Tongue (tissue), 2 donors: Measurements from ENCODE around the gene CREB5. TPM values are rescaled to one million over a fixed set of nuclear protein-coding genes. Genes with fewer than 3 reads are reported as not detected.
A peak's percentile ranks its signal among the peaks of the same experiment; 100 is the strongest.

Experiments used
- DNase-seq: peaks from one replicate; pipeline ENCODE4 v3.0.0-alpha.2; 2015
- total RNA-seq: library from RNA; depleted of rRNA; stranded (reverse); fragments of >200 nt; gene quantifications from one replicate; pipeline ENCODE4 v1.2.3, GENCODE V29; 2014

The CREB5 gene
- total RNA-seq, 1 donor from 2014 or later, result 30.5 TPM

GRCh38 chr7:28714459-28715120, 302.3 kb downstream of the CREB5 start:
- DNase-seq, result no peak

- DNase-seq, result no peak
Observed at GRCh38 chr7:28717445-28718054, 305.2 kb downstream of the CREB5 start.

- no peak for DNase-seq
Observed at GRCh38 chr7:28718055-28718481, 305.8 kb downstream of the CREB5 start.

- DNase-seq, result no peak
Observed at GRCh38 chr7:28718545-28718944, 306.2 kb downstream of the CREB5 start.

- no peak for DNase-seq
Observed at GRCh38 chr7:28722684-28723083, 310.4 kb downstream of the CREB5 start.

- no peak for DNase-seq
Observed at GRCh38 chr7:28723336-28723735, 311.0 kb downstream of the CREB5 start.

- DNase-seq, result no peak
Observed at GRCh38 chr7:28724563-28724962, 312.2 kb downstream of the CREB5 start.

GRCh38 chr7:28725045-28725642, 312.8 kb downstream of the CREB5 start:
- DNase-seq, result no peak

GRCh38 chr7:28725911-28726310, 313.6 kb downstream of the CREB5 start:
- DNase-seq, result no peak

GRCh38 chr7:28726555-28726954, 314.2 kb downstream of the CREB5 start:
- peak; percentile 57 for DNase-seq

GRCh38 chr7:28729281-28729680, 317.0 kb downstream of the CREB5 start:
- DNase-seq, result no peak

- DNase-seq, result no peak
Observed at GRCh38 chr7:28729727-28730126, 317.4 kb downstream of the CREB5 start.

GRCh38 chr7:28731092-28731658, 318.9 kb downstream of the CREB5 start:
- DNase-seq, result no peak

- DNase-seq, result peak; percentile 86
Observed at GRCh38 chr7:28732071-28732869, 320.0 kb downstream of the CREB5 start.

- no peak for DNase-seq
Observed at GRCh38 chr7:28733035-28733434, 320.7 kb downstream of the CREB5 start.

- DNase-seq, result peak; percentile 71
Observed at GRCh38 chr7:28738412-28738811, 326.1 kb downstream of the CREB5 start.

GRCh38 chr7:28739128-28739527, 326.8 kb downstream of the CREB5 start:
- no peak for DNase-seq

- peak; percentile 43 for DNase-seq
Observed at GRCh38 chr7:28739826-28740225, 327.5 kb downstream of the CREB5 start.

GRCh38 chr7:28744951-28745350, 332.6 kb downstream of the CREB5 start:
- no peak for DNase-seq

GRCh38 chr7:28745351-28745750, 333.0 kb downstream of the CREB5 start:
- DNase-seq, result peak; percentile 77

- no peak for DNase-seq
Observed at GRCh38 chr7:28747404-28747803, 335.1 kb downstream of the CREB5 start.

- no peak for DNase-seq
Observed at GRCh38 chr7:28747854-28748253, 335.5 kb downstream of the CREB5 start.

- no peak for DNase-seq
Observed at GRCh38 chr7:28748346-28748745, 336.0 kb downstream of the CREB5 start.
